ENCODE measurements around the gene CPB2.

CPB2 gene

DNA sequence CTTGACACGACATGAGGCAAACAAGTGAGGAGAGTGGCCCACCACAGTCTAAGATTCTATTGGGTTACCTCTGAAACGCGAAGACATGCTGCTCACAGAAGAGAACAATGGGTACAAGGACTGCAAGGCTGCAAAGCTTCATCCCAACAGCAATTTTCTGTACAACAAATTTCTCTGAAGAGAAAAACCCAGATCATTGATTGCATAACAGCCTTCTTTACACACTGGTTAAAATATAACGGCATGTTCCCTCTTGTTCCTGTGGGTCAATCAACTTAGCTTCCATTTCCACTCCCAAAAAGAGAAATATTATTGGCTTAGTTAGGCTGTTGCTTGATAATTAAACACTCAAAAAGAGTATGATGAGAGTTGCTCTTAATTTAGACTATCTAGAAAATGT, at the start of gene CPB2:
TSS of gene CPB2 (minus strand) at position 166 of the 400 bp plus-strand sequence. CDS start at position 142, 24 bp downstream.
- DNase-seq (ENCODE audit: low read depth in 4 of 4, low spot score in 1 of 4), result no peak

DNA sequence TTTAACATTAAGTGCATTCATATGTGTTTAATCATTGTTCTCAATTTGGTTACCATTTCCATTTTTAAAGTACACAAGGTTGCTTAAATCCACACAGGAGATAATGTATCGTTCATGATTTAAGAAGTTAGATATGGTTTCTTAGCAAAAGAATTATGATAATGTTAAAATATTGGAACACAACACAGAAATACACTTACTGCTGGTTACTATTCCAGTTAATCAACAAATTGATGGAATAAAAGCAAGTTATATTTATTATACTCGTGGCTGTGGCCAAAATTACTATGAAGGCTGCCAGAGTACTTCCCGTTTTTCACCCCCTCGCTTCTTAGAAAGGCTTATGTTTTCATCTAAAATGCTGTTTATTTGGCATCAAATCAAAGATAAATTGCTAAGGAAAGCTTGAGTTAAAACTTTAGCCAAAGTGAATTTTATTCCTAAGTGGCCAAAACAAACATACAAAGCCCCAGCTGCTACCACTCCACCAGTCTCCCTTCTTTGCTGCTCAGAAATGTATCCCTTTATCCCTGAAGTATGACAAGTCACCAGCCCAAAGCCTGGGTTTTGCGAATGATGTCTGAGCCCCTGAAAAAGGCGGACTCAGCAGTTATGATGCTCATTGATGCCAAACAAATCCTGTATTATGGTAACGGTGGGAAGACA, 49.4 kb upstream of the CPB2 start:
- DNase-seq (ENCODE audit: low read depth in 4 of 4, low spot score in 1 of 4), result no peak

GRCh38 chr13:46152627-46153328, 47.9 kb upstream of the CPB2 start:
- no peak for DNase-seq (ENCODE audit: low read depth in 4 of 4, low spot score in 1 of 4)

DNA sequence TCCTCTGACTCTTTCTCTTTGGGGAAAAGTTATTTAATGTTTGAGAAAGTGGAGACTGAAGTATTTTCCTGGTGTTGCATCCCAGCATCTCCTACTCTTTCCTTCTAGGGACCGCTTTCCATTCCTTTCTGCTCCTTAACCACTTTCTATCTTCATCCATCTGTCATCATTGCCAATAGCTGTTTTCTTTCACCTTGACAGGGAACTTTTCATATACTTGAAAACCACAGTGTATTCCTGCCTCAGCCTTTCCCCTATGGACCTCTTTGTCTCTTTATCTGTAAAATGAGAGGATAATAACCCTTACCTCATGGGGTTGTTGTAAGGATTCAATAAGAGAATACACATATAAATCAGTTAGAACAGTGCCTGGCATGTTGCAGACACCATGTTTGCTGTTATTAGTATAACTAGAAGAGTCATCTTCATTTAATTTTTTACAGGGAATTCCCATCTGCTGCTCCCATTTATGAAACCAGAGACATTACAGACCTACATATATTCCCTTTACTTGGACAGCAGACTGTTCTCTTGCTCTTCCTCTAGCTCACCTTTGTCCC, 45.4 kb upstream of the CPB2 start:
- no peak for DNase-seq (ENCODE audit: low read depth in 4 of 4, low spot score in 1 of 4)

GRCh38 chr13:46149272-46150133, 44.7 kb upstream of the CPB2 start:
- peak in 1 of 4 experiments; percentile 23 for DNase-seq (ENCODE audit: low read depth in 4 of 4, low spot score in 1 of 4)

DNA sequence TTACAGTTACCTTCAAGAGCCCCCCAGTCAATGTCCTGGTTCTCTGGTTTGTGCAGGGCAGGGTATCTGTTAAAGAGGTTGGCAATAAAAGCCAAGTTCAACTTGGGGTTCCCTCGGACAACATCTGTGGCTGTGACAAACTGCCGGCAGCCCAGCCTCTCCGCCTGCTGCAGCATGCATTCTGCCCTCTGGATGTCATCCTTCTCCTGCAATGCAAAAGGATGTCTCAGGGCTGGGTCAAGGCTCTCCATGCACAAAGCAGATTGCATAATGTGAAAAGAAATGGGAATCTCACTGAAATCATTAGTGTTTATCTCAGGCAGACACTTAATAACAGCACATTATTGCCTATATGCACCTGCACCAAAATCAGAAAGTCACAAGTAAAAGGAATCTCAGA, 42.1 kb upstream of the CPB2 start:
- DNase-seq (ENCODE audit: low read depth in 4 of 4, low spot score in 1 of 4), result no peak

DNA sequence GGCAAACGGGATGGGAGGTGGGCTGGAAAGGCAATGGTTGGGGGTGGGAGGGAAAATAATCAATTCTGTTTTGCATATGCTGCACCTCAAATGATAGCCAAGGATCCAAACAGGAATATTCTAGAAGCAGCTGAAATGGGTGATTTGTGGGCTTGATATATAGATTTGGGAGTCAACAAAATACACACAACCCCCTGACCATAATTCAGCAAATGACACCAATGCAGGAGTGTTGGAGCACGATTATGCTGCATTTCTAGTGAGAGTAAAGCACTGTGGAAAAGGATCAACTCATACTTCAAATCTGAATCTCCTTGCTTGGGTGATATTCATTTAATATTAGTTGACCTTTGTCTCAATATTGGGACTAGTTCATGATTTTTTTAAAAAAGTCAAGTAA, 41.1 kb upstream of the CPB2 start:
- DNase-seq (ENCODE audit: low read depth in 4 of 4, low spot score in 1 of 4), result no peak

GRCh38 chr13:46145135-46145534, 40.3 kb upstream of the CPB2 start:
- no peak for DNase-seq (ENCODE audit: low read depth in 4 of 4, low spot score in 1 of 4)

DNA sequence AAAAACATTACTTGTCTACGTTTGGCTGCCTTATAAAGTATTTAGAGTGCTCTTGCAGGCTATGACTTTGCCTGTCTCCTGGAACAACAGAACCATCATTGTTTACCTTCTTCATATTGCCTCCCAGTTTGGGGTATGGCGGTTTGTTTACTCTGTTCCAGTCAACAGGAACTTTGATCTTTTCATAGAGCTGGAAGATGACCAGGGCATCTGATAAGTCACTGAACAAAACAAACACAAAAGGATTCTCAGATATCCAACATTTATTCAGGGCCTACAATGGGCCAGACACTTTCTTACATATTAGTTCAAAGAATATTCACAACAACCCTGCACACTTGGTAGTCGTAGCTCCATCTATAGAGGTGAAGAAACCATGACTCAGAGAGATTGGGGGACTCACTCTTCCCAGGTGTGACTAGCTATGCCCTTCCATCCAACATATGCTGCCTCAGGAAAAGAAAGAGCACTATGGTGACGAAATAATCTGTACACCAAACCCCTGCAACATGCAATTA, 38.4 kb upstream of the CPB2 start:
- no peak for DNase-seq (ENCODE audit: low read depth in 4 of 4, low spot score in 1 of 4)

- DNase-seq (ENCODE audit: low read depth in 4 of 4, low spot score in 1 of 4), result no peak
Measured at GRCh38 chr13:46142776-46143175, 37.9 kb upstream of the CPB2 start.

DNA sequence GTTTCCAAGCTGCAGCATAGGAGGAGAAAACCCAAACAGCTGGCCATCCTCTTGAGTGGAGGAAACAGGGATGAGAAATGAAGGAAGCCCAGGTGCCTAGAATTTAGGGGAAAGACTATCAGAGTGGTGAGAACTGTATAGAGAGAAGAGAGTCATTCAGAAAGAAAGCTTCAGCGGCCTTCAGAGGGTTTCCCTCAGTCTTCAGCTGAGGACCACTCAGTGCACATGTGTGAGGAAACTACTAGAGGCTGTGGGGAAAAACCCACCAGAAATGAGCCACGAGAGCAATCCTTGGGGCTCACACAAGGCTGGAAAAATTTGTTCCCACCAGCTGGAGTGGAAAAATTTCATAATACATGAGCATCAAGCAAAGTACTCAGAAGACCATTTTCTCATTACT, 35.2 kb upstream of the CPB2 start:
- no peak for DNase-seq (ENCODE audit: low read depth in 4 of 4, low spot score in 1 of 4)

DNA sequence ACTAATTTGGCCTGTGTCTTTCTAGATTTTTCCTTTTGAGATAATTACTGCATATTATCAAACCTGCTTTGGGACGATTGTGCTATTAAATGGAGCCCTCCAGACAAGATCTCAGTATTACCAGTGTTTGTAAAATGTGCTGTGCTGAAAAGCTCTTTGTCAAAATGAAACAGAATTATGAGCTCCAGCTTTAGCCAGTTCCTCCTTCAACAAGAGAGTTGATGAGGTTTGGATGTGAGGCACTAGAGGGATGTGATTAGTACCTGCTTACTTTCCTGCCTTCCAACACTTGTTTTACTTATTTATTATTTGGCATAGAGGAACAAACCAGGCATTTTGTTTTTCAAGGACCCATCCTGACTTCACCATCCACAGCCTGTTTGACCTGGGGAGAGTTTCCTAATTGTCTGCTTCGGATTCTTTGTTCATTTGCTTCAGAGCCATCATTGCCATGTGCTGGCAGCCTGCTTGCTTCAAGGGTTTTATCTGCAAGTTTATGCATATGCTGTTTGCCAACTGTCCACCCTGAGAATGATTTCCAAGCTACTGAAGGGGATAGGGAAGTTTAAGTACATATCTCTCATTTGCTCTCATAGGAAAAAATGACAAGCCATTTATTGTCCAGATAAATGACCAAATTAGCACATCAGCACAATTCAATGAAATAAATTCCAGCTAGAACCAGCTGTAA, 32.9 kb upstream of the CPB2 start:
- DNase-seq (ENCODE audit: low read depth in 4 of 4, low spot score in 1 of 4), result no peak

- DNase-seq (ENCODE audit: low read depth in 4 of 4, low spot score in 1 of 4), result no peak
Measured at GRCh38 chr13:46136688-46137087, 31.9 kb upstream of the CPB2 start.

DNA sequence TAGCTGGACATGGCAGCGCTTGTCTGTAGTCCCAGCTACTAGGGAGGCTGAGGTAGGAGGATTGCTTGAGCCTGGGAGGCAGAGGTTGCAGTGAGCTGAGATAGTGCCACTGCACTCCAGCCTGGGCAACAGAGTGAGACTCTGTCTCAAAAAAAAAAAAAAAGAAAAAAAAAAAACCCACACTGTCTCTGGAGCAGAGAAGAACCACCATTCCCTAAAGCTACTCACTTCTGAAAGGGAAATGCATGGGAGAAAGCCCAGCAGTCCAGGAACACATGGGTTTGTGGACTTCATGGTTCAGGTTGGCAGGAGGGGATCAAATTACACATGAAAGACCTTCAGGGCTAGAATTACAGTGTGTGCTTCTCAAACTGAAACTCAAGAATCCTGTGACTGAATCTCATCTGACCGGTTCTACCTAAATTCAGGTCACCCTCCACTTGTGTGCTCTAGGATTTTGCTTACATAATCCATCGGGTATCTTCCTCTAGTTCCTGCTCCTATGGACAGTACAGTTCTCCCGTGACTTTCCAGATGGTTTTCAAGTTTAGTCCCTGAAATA, 30.2 kb upstream of the CPB2 start:
- no peak for DNase-seq (ENCODE audit: low read depth in 4 of 4, low spot score in 1 of 4)

GRCh38 chr13:46134494-46134893, 29.7 kb upstream of the CPB2 start:
- no peak for DNase-seq (ENCODE audit: low read depth in 4 of 4, low spot score in 1 of 4)

GRCh38 chr13:46132109-46132508, 27.3 kb upstream of the CPB2 start:
- DNase-seq (ENCODE audit: low read depth in 4 of 4, low spot score in 1 of 4), result no peak

- no peak for DNase-seq (ENCODE audit: low read depth in 4 of 4, low spot score in 1 of 4)
Measured at GRCh38 chr13:46131705-46132104, 26.9 kb upstream of the CPB2 start.

- DNase-seq (ENCODE audit: low read depth in 4 of 4, low spot score in 1 of 4), result no peak
Measured at GRCh38 chr13:46129955-46130618, 25.3 kb upstream of the CPB2 start.

- DNase-seq (ENCODE audit: low read depth in 4 of 4, low spot score in 1 of 4), result no peak
Measured at GRCh38 chr13:46129124-46129523, 24.3 kb upstream of the CPB2 start.

Measured in stimulated activated CD4-positive, alpha-beta T cell treated with anti-CD3 and anti-CD28 coated beads, Interleukin-1b, Interleukin-23, amount 100 ng/mL, for 24 hours (primary cell).